GM10248 (cell line): Measurements from ENCODE around the gene FMNL2.

ENCODE experiments used
- CTCF ChIA-PET: fragments of 300-600 bp; sonication (Branson Sonifier 250); formaldehyde crosslinking; extraction: SDS; loops from one replicate; lab custom pipeline; 2021; ENCODE audit warnings: antibody characterized with exemption; lab: Yijun Ruan, JAX
- POLR2A ChIA-PET: fragments of 350-650 bp; sonication (Branson Sonifier 250); formaldehyde crosslinking; extraction: SDS; loops from one replicate; lab custom pipeline; 2020; ENCODE audit warnings: antibody characterized with exemption; lab: Yijun Ruan, JAX
- DNase-seq: peaks from one replicate; pipeline ENCODE4 v3.0.0; 2012; ENCODE audit errors: extremely low spot score
- CTCF ChIP-seq: IDR thresholded peaks from 2 replicates; pipeline ENCODE4 v1.5.1; 2012; ENCODE audit warnings: mild to moderate bottlenecking, low read depth; ENCODE audit errors: extremely low read depth, missing control alignments, control extremely low read depth

The FMNL2 gene

GRCh38 chr2:152564754-152565551 is 230.0 kb downstream of the FMNL2 start:
- CTCF ChIA-PET: interaction anchor here (1.2 to 1.8 kb wide), 3 partner anchors 10 to 70 kb away, joined by 3 to 7 read pairs (median 4); no protein-coding TSS in a partner anchor
- peak; percentile 20 for DNase-seq
- POLR2A ChIA-PET: no interaction called here
- no peak for TF ChIP-seq CTCF

- TF ChIP-seq CTCF: no peak
- POLR2A ChIA-PET: no interaction called here
Measured at GRCh38 chr2:152565884-152566727, 231.1 kb downstream of the FMNL2 start.

DNA sequence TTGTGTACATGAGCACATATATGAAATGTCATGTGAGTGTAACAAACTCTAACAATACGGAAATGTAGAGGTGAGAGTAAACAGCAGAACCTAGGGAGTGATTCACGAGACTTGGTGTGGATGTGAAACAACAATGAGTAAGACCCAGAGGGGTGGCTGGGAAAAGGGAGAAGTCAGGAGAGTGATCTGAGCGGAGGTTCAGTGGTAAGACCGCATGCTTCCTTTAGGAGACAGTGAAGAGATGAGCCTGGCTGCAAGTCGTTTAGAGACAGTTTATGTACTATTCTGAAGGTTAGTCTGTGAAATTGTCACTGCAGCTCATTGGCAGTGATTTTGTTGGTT is 231.7 kb downstream of the FMNL2 start:
- POLR2A ChIA-PET: no interaction called here
- TF ChIP-seq CTCF: no peak
- no peak for DNase-seq
- CTCF ChIA-PET: interaction anchor here (1.6 kb wide), 1 partner anchor 14 kb away, joined by 3 read pairs; no protein-coding TSS in a partner anchor

More at GRCh38 chr2:152565884-152566727, 231.1 kb downstream of the FMNL2 start:
- CTCF ChIA-PET: interaction anchor here (1.2 kb wide), 1 partner anchor 69 kb away, joined by 4 read pairs; no protein-coding TSS in a partner anchor
- no peak for DNase-seq

DNA sequence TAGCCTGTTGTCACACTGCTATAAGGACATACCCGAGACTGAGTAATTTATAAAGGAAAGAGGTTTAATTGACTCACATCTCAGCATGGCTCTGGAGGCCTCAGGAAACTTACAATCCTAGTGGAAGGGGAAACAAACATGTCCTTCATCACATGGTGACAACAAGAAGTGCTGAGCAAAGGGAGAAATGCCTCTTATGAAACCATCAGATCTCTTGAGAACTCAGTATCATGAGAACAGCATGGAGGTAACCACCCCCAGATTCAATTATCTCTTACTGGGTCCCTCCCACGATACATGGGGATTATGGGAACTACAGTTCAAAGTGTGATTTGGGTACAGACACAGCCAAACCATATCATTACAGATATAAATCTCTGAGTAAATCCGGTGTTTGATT is 233.6 kb downstream of the FMNL2 start:
- CTCF ChIA-PET: interaction anchor here (0.9 to 1.7 kb wide), 4 partner anchors 8 to 59 kb away, joined by 3 to 5 read pairs (median 4); no protein-coding TSS in a partner anchor
- POLR2A ChIA-PET: no interaction called here
- no peak for TF ChIP-seq CTCF
- DNase-seq: no peak

- CTCF ChIA-PET: interaction anchor here (0.9 to 1.7 kb wide), 3 partner anchors 9 to 59 kb away, joined by 3 to 5 read pairs (median 4); no protein-coding TSS in a partner anchor
- TF ChIP-seq CTCF: no peak
- POLR2A ChIA-PET: no interaction called here
Measured at GRCh38 chr2:152569186-152569585, 234.2 kb downstream of the FMNL2 start.

More at GRCh38 chr2:152569186-152569585, 234.2 kb downstream of the FMNL2 start:
- DNase-seq: no peak
